HEK293 (cell line): ENCODE measurements around the gene LIN9.

Experiments used
- CTCF ChIA-PET: fragments of 350-600 bp; formaldehyde crosslinking; extraction: SDS; loops from one replicate; lab custom pipeline; 2021; ENCODE audit warnings: antibody characterized with exemption; lab: Yijun Ruan, JAX
- POLR2A ChIA-PET: fragments of 300-600 bp; formaldehyde crosslinking; extraction: SDS; loops from one replicate; lab custom pipeline; 2020; ENCODE audit warnings: antibody characterized with exemption, inconsistent platforms; lab: Yijun Ruan, JAX
- H3K27ac ChIP-seq: fragments of 200-500 bp; sonication (Bioruptor generic); 2 replicates; pipeline ENCODE4 v1.5.1; 2014; ENCODE audit warnings: low read depth, low read length, control low read depth, inconsistent platforms; ENCODE audit errors: extremely low read depth
- H3K36me3 ChIP-seq, 2 experiments: fragments of 200-500 bp in 1 of 2; sonication (Bioruptor generic) in 1 of 2; 1 replicate in 1 of 2; 2 replicates in 1 of 2; pipeline ENCODE4 v1.5.1; 2014 to 2017; ENCODE audit warnings: inconsistent platforms in 2 of 2, low read length in 2 of 2; ENCODE audit not compliant: control insufficient read depth in 2 of 2, insufficient read depth in 1 of 2
- H3K4me1 ChIP-seq: fragments of 200-500 bp; sonication (Bioruptor generic); 2 replicates; pipeline ENCODE4 v1.5.1; 2014; ENCODE audit warnings: mild to moderate bottlenecking, low read length, inconsistent platforms; ENCODE audit not compliant: control insufficient read depth, insufficient read depth
- H3K4me3 ChIP-seq: 2 replicates; pipeline ENCODE4 v1.5.1; 2011; ENCODE audit warnings: low read depth, mild to moderate bottlenecking, control low read depth, low read length, moderate library complexity
- H3K9me3 ChIP-seq: fragments of 200-500 bp; sonication (Bioruptor generic); 2 replicates; pipeline ENCODE4 v1.5.1; 2014; ENCODE audit warnings: low read depth, low read length, inconsistent platforms; ENCODE audit not compliant: control insufficient read depth, insufficient read depth
- BCL11A ChIP-seq: fragments of 450-650 bp; formaldehyde crosslinking; IDR thresholded peaks from 2 replicates; pipeline ENCODE4 v1.5.1; 2016; ENCODE audit warnings: low read depth, missing biosample characterization, missing genetic modification characterization
- BCL11B ChIP-seq: fragments of 450-650 bp; formaldehyde crosslinking; IDR thresholded peaks from 2 replicates; pipeline ENCODE4 v1.5.1; 2016; ENCODE audit warnings: low read depth, missing biosample characterization, missing genetic modification characterization
- GLIS1 ChIP-seq: fragments of 450-650 bp; formaldehyde crosslinking; IDR thresholded peaks from 2 replicates; pipeline ENCODE4 v1.5.1; 2016; ENCODE audit warnings: missing biosample characterization, missing genetic modification characterization
- SCRT1 ChIP-seq: fragments of 450-650 bp; formaldehyde crosslinking; IDR thresholded peaks from 2 replicates; pipeline ENCODE4 v1.5.1; 2016; ENCODE audit warnings: missing biosample characterization, missing genetic modification characterization, borderline replicate concordance
- SCRT2 ChIP-seq: fragments of 450-650 bp; formaldehyde crosslinking; IDR thresholded peaks from 2 replicates; pipeline ENCODE4 v1.5.1; 2016; ENCODE audit warnings: missing biosample characterization, missing genetic modification characterization
- SP2 ChIP-seq: fragments of 450-650 bp; formaldehyde crosslinking; IDR thresholded peaks from 2 replicates; pipeline ENCODE4 v1.5.1; 2016; ENCODE audit warnings: missing biosample characterization, missing genetic modification characterization
- ZFP41 ChIP-seq: fragments of 450-650 bp; formaldehyde crosslinking; IDR thresholded peaks from 2 replicates; pipeline ENCODE4 v1.5.1; 2016; ENCODE audit warnings: missing biosample characterization, missing genetic modification characterization, borderline replicate concordance
- ZNF335 ChIP-seq: fragments of 450-650 bp; formaldehyde crosslinking; conservative IDR thresholded peaks from 2 replicates; pipeline ENCODE4 v1.5.1; 2016; ENCODE audit warnings: missing biosample characterization, missing genetic modification characterization
- ZNF433 ChIP-seq: fragments of 450-650 bp; formaldehyde crosslinking; IDR thresholded peaks from 2 replicates; pipeline ENCODE4 v1.5.1; 2016; ENCODE audit warnings: missing biosample characterization, missing genetic modification characterization, low read depth
- ZNF501 ChIP-seq: fragments of 450-650 bp; formaldehyde crosslinking; IDR thresholded peaks from 2 replicates; pipeline ENCODE4 v1.5.1; 2016; ENCODE audit warnings: missing biosample characterization, missing genetic modification characterization
- ZNF561 ChIP-seq: fragments of 450-650 bp; IDR thresholded peaks from 2 replicates; pipeline ENCODE4 v1.5.1; 2018; ENCODE audit warnings: missing biosample characterization, missing genetic modification characterization, borderline replicate concordance
- ZNF664 ChIP-seq: fragments of 450-650 bp; formaldehyde crosslinking; IDR thresholded peaks from 2 replicates; pipeline ENCODE4 v1.5.1; 2016; ENCODE audit warnings: missing biosample characterization, missing genetic modification characterization
- ZNF843 ChIP-seq: fragments of 450-650 bp; formaldehyde crosslinking; IDR thresholded peaks from 2 replicates; pipeline ENCODE4 v1.5.1; 2016; ENCODE audit warnings: missing biosample characterization, missing genetic modification characterization
- TF ChIP-seq, protein P1 (sequence below): fragments of 450-650 bp; formaldehyde crosslinking; IDR thresholded peaks from 2 replicates; pipeline ENCODE4 v1.5.1; 2016; ENCODE audit warnings: missing biosample characterization, missing genetic modification characterization
- TF ChIP-seq, protein P2 (sequence below): fragments of 450-650 bp; formaldehyde crosslinking; IDR thresholded peaks from 2 replicates; pipeline ENCODE4 v1.5.1; 2016; ENCODE audit warnings: missing biosample characterization, missing genetic modification characterization
- TF ChIP-seq, protein P3 (sequence below): fragments of 450-650 bp; formaldehyde crosslinking; conservative IDR thresholded peaks from 2 replicates; pipeline ENCODE4 v1.5.1; 2016; ENCODE audit warnings: low read depth, missing biosample characterization, missing genetic modification characterization
- TF ChIP-seq, protein P4 (sequence below): fragments of 450-650 bp; formaldehyde crosslinking; IDR thresholded peaks from 2 replicates; pipeline ENCODE4 v1.5.1; 2016; ENCODE audit warnings: missing biosample characterization, missing genetic modification characterization

LIN9 gene

DNA sequence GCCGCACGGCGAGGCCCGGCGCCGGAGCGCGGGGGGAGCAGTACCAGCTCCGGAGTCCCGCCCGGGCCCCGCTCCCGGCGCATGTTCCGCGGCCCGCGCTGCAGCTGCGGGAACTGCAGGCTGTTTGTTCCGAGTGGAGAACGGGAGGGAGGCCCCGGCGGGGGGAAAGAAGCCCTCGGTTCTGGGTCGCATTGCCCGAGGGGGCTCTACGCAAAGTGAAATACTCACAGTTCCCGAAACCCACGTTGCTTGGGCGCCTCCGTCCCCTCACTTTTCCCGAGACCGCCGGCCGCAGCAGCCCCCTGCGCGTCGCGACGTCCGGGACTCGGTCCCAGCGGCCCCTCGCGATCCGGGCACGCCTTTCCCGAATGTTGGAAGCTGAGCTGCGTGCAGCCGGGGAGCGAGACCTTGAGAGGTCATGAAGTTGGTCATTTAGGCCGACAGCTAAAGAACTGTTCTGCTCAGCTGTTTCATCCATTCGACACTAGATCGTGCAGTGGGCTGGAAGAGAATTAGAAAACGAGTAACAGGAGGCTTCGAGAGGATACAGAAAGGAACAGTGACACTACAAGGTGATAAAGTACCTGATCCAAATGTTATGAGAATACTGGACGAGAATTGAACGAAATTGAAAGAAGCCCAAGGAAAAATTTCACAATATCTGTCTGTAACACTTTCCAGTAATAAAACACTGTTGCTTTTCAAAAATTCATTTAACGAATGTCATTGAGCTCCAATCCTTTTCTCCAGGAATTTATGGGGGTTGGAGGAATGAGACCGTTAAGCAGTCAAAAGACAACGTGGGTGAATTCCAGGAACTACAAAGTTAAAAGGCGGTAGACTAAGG, 657 bp upstream of the LIN9 start (continued):
- TF ChIP-seq ZNF561 (tag by site-specific recombination) (peak; percentile 83), GLIS1 (no peak; the same call in 1 of the 2 replicates)
- TF ChIP-seq, protein P1, sequence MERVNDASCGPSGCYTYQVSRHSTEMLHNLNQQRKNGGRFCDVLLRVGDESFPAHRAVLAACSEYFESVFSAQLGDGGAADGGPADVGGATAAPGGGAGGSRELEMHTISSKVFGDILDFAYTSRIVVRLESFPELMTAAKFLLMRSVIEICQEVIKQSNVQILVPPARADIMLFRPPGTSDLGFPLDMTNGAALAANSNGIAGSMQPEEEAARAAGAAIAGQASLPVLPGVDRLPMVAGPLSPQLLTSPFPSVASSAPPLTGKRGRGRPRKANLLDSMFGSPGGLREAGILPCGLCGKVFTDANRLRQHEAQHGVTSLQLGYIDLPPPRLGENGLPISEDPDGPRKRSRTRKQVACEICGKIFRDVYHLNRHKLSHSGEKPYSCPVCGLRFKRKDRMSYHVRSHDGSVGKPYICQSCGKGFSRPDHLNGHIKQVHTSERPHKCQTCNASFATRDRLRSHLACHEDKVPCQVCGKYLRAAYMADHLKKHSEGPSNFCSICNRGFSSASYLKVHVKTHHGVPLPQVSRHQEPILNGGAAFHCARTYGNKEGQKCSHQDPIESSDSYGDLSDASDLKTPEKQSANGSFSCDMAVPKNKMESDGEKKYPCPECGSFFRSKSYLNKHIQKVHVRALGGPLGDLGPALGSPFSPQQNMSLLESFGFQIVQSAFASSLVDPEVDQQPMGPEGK (tag by site-specific recombination), result peak; percentile 89

GRCh38 chr1:226308166-226308722, 720 bp downstream of the LIN9 start:
- ChIA-PET POLR2A (interaction anchor here (0.6 to 2.8 kb wide), 15 partner anchors 8 to 246 kb away, joined by 3 to 38 read pairs (median 5); partner anchors contain the start of genes H3-3A and PARP1), CTCF (interaction anchor here (0.5 to 4.0 kb wide), 7 partner anchors 24 to 757 kb away, joined by 3 to 32 read pairs (median 3); no protein-coding TSS in a partner anchor)
- peaks cover 8% of the 10 kb centered on the region; the same call in 1 of the 2 replicates for H3K4me1 ChIP-seq
- H3K4me3 ChIP-seq, result peak overlapping the region; percentile 81
- H3K36me3 ChIP-seq, result peaks cover 0 to 5% of the 10 kb centered on the region in 2 experiments; a peak in 1 of 3 replicates
- H3K27ac ChIP-seq, result peak overlapping the region; percentile 96
- no peaks in the 10 kb centered on the region for H3K9me3 ChIP-seq
- TF ChIP-seq, protein P2, sequence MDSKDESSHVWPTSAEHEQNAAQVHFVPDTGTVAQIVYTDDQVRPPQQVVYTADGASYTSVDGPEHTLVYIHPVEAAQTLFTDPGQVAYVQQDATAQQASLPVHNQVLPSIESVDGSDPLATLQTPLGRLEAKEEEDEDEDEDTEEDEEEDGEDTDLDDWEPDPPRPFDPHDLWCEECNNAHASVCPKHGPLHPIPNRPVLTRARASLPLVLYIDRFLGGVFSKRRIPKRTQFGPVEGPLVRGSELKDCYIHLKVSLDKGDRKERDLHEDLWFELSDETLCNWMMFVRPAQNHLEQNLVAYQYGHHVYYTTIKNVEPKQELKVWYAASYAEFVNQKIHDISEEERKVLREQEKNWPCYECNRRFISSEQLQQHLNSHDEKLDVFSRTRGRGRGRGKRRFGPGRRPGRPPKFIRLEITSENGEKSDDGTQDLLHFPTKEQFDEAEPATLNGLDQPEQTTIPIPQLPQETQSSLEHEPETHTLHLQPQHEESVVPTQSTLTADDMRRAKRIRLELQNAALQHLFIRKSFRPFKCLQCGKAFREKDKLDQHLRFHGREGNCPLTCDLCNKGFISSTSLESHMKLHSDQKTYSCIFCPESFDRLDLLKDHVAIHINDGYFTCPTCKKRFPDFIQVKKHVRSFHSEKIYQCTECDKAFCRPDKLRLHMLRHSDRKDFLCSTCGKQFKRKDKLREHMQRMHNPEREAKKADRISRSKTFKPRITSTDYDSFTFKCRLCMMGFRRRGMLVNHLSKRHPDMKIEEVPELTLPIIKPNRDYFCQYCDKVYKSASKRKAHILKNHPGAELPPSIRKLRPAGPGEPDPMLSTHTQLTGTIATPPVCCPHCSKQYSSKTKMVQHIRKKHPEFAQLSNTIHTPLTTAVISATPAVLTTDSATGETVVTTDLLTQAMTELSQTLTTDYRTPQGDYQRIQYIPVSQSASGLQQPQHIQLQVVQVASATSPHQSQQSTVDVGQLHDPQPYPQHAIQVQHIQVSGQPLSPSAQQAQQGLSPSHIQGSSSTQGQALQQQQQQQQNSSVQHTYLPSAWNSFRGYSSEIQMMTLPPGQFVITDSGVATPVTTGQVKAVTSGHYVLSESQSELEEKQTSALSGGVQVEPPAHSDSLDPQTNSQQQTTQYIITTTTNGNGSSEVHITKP (tag by site-specific recombination), result peak; percentile 97
- TF ChIP-seq SCRT2 (peak; percentile 97), ZNF335 (tag by site-specific recombination) (peak; percentile 100), BCL11A (peak; percentile 67; the same call in 1 of the 2 replicates), BCL11B (0 out of 2 replicates have a peak, but pooled peaks have one; percentile 53), ZFP41 (tag by site-specific recombination) (no peak), SP2 (tag by site-specific recombination) (peak; percentile 64), ZNF433 (tag by site-specific recombination) (no peak), ZNF501 (tag by site-specific recombination) (no peak), ZNF843 (no peak), ZNF664 (no peak), SCRT1 (tag by site-specific recombination) (peak; percentile 90)
- TF ChIP-seq, protein P3, sequence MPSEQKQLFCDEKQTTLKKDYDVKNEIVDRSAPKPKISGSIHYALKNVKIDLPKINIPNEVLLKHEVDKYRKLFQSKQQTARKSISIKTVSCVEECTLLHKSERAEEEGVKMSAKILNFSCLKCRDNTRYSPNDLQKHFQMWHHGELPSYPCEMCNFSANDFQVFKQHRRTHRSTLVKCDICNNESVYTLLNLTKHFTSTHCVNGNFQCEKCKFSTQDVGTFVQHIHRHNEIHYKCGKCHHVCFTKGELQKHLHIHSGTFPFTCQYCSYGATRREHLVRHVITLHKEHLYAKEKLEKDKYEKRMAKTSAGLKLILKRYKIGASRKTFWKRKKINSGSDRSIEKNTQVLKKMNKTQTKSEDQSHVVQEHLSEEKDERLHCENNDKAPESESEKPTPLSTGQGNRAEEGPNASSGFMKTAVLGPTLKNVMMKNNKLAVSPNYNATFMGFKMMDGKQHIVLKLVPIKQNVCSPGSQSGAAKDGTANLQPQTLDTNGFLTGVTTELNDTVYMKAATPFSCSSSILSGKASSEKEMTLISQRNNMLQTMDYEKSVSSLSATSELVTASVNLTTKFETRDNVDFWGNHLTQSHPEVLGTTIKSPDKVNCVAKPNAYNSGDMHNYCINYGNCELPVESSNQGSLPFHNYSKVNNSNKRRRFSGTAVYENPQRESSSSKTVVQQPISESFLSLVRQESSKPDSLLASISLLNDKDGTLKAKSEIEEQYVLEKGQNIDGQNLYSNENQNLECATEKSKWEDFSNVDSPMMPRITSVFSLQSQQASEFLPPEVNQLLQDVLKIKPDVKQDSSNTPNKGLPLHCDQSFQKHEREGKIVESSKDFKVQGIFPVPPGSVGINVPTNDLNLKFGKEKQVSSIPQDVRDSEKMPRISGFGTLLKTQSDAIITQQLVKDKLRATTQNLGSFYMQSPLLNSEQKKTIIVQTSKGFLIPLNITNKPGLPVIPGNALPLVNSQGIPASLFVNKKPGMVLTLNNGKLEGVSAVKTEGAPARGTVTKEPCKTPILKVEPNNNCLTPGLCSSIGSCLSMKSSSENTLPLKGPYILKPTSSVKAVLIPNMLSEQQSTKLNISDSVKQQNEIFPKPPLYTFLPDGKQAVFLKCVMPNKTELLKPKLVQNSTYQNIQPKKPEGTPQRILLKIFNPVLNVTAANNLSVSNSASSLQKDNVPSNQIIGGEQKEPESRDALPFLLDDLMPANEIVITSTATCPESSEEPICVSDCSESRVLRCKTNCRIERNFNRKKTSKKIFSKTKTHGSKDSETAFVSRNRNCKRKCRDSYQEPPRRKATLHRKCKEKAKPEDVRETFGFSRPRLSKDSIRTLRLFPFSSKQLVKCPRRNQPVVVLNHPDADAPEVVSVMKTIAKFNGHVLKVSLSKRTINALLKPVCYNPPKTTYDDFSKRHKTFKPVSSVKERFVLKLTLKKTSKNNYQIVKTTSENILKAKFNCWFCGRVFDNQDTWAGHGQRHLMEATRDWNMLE (tag by site-specific recombination), result 0 out of 2 replicates have a peak, but pooled peaks have one; percentile 22
- TF ChIP-seq, protein P4, sequence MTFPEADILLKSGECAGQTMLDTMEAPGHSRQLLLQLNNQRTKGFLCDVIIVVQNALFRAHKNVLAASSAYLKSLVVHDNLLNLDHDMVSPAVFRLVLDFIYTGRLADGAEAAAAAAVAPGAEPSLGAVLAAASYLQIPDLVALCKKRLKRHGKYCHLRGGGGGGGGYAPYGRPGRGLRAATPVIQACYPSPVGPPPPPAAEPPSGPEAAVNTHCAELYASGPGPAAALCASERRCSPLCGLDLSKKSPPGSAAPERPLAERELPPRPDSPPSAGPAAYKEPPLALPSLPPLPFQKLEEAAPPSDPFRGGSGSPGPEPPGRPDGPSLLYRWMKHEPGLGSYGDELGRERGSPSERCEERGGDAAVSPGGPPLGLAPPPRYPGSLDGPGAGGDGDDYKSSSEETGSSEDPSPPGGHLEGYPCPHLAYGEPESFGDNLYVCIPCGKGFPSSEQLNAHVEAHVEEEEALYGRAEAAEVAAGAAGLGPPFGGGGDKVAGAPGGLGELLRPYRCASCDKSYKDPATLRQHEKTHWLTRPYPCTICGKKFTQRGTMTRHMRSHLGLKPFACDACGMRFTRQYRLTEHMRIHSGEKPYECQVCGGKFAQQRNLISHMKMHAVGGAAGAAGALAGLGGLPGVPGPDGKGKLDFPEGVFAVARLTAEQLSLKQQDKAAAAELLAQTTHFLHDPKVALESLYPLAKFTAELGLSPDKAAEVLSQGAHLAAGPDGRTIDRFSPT (tag by site-specific recombination), result peak; percentile 32; the same call in 1 of the 2 replicates
